ENCODE measurements around the gene ZNF469.
"Not testable (repeated sequence)": the region's sequence is repeated elsewhere in the genome, so short reads cannot be mapped to it uniquely, and the experiment has no call there.

Gene ZNF469

DNA sequence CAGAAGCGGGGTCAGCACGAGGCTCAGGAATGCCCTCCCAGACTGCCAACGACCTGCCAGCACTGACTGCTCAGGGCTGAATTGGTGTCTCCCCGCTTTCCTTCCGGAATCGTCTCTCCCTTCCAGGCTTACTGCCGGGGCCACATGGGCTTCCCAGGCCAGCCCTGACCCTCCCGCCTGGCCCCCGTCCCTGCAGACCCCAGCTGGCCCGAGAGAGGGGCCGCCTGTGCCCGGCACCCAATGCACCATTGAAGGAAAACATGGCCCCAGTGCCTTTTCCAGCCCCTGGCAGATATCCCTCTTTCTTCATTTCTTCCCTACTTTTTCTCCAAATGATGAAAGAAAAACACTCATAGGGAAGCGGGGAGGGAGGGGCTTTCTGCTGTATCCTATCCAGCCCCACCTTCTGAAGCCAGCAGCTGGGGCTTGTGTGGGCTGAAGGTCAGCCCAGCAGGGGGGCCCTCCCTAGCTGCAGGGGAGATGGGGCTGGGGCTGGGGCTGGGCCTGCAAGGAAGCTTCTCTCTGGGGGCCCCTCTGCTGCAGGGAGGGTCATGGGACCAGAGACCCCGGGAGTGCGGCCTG is 25.9 kb downstream of the ZNF469 start:
- DNase-seq (ENCODE audit: low read depth in 2 of 2), result no peak

DNA sequence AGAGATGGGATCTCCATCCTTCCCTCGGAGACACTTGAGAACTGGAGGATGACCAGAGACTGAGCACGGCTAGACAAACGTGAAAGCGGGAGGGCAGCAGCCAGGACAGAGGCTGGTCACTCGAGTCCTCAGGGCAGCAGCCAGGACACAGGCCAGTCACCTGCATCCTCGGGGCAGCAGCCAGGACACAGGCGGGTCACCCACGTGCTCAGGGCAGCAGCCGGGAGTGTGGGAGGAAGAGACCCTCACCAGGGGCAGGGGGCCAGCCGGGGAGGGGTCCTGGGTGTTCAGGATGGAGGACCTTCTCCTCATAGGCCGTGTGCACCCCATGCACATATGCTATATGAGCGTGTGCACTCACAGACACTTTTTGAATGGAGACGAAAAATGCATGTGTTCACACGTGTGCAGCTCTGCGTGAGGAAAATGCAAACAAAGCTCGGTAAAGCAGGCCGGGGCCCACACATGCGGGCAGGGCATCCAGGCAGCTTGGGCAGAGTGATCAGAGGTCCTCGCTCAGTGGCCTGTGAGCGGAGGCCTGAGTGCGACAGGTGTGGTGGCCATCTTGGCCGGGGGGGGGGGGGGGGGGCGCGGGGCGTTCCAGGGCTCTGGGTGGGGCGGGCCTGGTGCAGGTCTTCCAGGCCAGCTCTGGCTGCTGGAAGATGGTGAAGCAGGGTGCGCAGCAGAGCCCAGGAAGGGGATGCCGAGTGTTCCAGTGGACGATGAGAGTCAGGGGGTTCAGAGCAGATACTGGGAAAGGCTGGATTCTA is 26.7 kb downstream of the ZNF469 start:
- no peak for DNase-seq (ENCODE audit: low read depth in 2 of 2)

DNA sequence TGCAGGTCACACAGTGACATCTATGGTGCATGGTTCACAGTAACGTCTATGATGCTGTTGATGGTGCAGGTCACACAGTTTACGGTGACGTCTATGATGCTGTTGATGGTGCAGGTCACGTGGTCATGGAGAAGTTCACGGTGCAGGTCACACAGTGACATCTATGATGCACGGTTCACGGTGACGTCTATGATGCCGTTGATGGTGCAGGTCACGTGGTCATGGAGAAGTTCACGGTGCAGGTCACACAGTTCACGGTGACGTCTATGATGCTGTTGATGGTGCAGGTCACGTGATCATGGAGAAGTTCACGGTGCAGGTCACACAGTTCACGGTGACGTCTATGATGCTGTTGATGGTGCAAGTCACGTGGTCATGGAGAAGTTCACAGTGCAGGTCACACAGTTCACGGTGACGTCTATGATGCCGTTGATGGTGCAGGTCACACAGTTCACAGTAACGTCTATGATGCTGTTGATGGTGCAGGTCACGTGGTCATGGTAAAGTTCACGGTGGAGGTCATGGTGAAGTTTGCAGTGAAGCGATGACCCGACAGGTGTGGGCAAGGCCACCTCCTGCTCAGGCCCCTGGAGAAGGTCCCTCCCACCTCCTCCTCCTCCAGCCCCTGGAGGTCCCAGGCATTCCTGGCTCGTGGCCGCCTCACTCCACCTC is 27.7 kb downstream of the ZNF469 start:
- DNase-seq (ENCODE audit: low read depth in 2 of 2), result not testable (repeated sequence)

DNA sequence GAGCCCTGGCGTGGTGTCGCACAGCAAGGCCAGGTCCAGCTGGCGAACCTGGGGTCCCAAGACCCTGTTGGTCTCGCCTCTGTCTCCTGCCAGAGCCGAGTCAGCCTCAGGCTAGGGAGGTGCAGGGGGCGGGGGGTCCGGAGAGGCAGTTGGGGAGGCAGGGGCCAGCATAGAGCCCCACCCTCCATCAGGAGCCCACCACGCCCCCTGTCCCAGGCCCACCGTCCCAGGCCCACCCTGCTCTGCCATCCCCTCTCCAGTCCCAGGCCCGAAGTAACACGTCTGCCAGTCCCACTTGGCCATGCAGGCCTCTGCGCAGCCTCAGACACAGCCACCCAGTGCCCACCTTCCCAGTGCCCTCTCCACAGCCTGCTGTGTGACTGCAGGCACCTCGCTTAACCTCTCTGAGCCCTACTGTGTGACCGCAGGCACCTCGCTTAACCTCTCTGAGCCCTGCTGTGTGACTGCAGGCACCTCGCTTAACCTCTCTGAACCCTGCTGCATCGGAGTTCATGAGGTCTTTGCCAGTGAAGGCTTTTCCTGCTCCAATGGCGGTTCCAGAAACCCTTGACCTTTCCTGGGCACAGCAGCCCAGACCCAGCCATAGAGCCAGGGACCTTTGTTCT is 29.3 kb downstream of the ZNF469 start:
- DNase-seq (ENCODE audit: low read depth in 2 of 2), result no peak

DNA sequence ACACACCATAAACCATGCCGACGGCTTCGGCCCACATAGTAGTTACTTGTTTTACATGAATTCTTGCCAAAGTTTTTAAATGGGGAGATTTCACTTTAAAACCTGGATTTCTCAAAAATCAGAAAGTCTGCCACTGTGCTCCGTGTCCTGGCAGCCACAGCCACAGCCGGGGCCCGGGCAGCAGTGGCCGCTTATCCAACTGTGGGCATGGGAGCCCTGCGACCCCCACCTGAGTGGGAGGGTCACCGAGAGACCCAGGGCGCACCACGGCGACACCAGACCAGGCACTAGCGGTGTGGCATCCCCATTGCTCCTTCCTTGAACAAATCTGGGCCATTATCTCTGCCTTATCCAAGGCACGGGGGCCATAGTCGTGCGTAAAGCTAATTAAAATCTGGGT is 30.0 kb downstream of the ZNF469 start:
- DNase-seq (ENCODE audit: low read depth in 2 of 2), result no peak

DNA sequence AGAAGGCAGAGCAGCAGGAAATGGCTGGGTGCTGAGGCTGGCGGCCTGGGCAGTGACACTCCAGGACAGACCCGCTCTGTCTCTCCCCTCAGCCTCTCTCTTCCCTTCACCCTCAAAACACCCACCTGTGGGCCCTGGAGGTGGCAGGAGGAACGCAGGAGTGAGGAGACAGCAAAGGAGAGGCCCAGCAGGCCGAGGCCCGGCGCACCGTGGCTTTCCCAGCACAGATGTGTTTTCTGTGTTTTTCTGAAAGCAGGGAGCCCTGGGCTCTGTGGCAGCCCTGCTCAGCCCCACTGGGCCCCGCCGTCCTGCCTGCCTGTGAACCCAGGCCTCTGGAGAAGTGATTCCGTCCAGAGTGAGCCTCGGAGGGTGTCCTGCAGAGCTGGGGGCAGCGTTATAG is 30.5 kb downstream of the ZNF469 start:
- no peak for DNase-seq (ENCODE audit: low read depth in 2 of 2)

DNA sequence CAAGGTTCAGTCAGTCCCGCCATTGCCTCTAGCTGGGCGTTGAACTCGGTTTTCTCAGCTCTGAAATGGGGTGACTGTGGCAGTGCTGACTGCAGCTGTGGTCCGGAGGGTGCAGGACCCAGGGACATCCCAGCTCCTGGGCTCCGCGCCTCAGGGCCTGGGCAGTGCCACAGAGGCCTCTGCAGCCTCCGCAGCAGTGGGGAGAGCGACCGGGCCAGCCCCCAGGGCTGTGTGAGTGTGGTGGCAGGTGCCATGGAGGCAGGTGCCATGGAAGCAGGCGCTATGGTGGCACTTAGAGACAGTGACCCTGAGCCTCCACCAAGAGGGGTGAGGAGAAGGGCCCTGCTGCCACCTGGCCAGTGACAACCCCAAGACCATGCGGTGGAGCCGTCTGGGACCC is 30.9 kb downstream of the ZNF469 start:
- DNase-seq (ENCODE audit: low read depth in 2 of 2), result no peak

DNA sequence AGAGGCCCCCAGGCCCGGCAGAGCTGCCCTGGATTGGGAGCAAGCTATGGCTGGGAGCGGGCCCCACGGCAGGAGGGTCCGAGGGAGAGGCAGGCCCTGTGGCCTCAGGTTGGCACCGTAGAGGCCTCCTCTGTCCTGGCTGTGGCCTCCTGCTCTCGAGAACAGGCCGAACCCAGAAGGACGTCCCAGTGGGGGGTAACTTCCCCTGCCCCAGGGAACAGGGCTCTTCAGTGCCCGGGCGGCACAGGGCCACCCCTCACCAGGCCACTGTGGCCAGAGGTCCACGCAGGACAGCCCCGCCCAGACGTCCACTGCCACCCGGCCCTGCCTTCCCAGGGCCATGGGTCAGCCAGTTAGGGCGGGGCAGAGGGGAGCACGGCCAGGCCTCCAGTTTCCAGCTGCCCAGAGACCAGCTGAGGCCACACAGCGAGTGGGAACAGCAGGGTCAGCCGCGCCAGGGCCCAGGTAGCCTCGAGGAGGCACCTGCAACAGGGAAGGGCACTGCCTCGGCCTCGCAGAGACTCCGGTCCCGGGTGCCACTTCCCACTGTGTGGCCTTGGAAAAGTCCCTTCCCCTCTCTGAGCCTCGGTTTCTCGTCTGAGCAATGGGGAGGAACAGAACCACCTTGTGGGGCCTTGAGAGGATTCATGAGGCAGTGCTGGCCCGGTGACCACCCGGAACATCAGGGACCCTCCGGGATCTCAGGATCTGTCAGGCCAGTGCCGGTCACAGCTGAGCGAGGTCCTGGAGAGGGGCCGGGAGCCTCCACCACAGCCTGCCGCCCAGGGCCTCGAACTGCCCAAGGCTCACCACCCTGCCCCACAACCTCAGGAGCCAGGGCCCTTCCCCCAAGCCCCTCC is 32.0 kb downstream of the ZNF469 start:
- DNase-seq (ENCODE audit: low read depth in 2 of 2), result no peak

DNA sequence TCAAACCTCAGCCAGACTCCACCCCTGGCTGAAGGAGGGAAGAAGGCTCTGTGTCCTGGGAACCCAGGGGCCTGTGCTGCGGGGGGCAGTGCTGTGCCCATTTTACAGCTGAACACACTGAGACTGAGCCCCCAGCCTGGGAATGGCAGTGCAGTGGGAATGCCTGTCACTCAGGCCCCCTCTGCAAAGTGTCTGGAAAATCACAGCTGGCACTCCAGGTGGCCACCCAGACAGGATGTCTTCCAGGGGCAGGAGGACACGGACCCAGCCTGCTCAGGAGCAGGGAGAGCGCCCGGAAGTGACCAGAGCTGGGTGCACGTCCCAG is 32.6 kb downstream of the ZNF469 start:
- DNase-seq (ENCODE audit: low read depth in 2 of 2), result no peak

DNA sequence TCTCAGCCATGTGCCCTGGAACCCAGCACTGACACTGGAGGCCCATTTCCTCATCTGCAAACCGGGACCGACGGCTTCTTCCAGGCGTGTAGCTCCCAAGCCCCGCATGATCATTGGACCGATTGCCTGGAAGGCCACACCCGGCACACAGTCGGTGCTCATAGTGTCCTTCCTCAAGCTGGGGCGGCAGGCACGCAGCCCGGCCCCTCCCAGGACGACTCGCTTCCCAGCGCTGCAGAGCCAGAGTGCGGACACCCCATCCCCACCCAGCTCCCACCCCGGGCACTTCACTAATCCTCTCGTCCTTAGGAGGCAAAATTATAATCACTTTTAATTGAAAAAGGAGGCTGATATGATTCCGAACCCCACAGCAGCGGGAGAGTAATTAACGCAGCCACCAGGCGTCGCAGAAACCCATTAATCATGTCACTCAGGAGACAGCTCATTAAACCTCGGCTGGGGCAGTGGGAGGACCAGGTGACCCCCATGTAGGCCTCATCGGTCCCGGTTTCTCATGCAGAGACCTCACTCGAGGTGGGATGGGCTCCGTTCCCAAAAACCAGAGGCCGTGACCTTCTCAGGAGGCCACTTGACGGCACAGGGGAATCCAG is 33.1 kb downstream of the ZNF469 start:
- DNase-seq (ENCODE audit: low read depth in 2 of 2), result no peak

DNA sequence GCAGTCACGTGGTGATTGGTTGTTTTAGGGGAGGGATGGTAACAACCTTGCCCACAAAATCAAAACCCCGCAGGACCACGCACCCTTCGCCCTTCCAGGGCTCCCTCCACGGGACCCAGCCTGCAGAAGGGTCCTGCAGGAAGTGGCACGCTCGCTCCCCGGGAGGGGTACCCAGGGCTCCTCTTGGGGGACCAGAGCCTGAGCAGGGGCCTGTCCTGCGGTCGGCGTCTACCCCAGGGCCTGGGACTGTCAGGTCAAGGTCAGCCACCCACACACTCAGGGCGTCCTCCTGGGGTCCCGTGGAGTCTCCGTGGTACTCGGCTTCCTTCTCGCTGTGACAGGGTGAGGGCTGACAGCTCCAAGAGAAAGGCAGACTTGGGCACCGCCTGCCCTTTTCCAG is 33.9 kb downstream of the ZNF469 start:
- no peak for DNase-seq (ENCODE audit: low read depth in 2 of 2)

DNA sequence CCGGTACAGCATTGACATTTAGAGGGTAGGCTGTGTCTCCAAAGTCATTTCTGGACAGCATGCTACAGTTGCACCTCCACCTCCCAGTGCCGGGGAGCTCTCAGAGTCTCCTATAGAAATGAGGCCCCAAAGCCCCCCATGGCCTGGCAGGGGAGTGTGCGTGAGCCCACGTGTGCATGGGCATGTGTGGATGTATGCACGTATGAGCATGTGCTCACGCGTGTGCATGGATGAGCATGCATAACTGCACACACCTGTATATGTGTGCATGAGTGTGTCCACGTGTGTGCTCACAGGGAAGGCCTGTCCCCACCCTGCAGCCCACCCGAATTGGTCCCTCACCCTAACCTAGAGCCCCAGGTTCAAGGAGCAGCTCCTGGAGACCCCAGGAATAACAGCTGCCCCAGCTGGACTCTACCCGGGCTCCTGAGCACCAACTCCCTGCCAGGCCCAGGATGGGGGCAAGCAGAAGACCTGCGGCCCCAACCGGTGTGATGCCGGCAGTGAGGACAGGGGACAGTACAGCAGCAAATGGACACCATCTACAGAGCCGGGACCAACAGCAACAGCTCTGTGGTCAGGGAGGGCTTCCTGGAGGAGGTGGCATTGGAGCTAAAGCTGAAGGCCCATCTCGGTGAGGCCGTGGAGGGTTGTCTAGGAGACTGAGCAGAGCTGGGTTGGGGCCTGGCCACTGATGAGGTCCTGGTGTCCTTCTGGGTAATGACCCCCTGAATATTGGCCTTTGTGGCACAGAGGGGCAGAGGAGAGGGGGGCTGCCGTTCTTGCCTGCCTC is 35.1 kb downstream of the ZNF469 start:
- no peak for DNase-seq (ENCODE audit: low read depth in 2 of 2)

DNA sequence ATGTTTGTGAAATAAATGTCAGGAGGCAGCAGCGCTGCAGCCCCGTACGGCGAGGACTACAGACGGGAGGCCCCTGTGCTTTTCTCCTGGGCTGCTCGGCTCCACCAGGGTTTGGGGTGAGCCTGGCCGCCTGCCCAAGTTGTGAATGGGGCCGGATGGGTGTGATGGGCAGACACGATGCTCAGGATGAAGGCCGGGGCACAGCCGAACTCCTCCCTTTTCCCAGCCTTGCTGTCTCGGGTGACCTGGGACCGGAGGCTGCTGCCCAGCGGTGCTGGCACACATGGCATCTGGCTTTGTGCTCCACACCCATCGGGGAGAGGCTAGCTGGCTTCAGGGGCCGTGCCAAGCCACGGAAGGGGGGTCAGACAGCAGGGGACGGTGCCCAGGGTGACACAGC is 36.1 kb downstream of the ZNF469 start:
- no peak for DNase-seq (ENCODE audit: low read depth in 2 of 2)

DNA sequence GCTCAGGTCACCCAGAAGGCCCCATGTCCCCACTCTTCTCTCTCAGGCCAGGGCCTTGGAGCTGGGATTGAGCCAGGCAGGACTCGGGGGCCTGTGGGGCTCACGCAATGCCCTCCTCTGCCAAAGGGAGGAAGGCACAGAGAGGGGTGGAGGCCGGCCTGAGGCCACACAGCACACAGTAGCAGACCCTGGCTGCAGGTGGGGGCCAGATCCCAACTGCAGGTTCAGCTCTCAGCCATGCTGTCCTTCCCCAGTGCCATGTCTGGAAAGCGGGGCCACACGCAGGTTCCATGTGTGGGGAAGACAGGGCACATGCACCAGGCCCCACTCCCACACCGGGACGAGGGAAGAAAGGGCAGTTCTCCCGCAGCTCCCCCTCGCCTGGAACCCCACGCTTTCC is 37.0 kb downstream of the ZNF469 start:
- DNase-seq (ENCODE audit: low read depth in 2 of 2), result no peak

DNA sequence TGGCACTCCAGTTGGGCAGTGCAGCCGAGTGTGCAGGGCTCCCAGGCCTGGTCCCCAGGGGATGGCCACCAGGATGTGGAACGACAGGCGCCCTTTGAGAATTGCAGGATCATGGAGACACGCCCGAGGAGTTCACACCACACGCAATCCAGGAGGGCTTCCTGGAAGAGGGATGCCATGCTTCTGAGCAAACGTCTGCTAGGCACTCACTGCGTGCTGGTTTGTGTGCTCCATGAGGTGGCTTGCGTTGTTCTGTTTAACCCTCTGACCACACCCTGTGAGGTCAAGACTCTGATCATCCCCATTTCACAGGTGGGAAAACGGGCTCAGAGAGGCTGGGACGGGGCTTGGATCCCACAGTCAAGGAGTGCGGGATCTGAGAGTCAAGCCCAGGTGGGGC is 37.7 kb downstream of the ZNF469 start:
- DNase-seq (ENCODE audit: low read depth in 2 of 2), result no peak

DNA sequence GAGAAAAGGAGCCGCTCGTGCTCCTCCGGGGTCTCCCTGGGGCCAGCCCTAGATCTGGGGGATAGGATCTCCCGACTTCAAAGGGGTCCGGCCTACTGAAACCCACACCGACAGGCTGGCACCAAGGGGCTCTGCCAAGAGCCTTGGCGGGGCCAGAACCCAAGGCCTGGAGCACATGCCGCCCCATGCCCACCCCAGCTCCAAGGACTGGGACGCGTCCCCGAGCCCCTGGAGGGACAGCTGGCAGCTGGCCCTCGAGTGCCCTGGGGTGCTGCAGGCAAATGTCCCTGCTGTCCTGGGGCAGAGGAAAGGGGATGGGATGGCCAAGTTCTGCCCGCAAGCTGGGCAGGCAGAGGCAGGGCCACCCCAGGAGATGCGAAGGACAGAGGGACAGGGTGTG is 38.5 kb downstream of the ZNF469 start:
- no peak for DNase-seq (ENCODE audit: low read depth in 2 of 2)

DNA sequence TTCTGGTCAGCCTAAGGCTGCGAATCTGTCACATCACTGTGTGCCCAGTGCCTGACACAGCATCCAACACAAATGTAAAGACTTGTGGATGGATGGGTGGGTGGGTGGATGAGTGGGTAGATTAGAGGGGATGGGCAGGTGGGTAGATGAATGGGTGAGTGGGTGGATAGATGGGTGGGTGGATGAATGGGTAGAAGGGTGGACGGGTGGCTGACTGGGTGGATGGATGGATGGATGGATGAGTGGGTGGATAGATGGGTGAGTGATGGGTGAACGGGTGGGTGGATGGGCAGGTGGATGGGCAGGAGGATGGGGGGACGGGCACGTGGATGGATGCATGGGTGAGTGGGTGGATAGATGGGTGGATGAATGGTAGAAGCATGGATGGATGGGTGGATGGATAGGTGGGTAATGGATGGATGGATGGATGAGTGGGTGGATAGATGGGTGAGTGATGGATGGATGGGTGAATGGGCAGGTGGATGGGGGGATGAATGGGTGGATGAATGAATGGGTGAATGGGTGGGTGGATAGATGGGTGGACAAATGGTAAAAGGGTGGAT is 39.2 kb downstream of the ZNF469 start:
- no peak for DNase-seq (ENCODE audit: low read depth in 2 of 2)

DNA sequence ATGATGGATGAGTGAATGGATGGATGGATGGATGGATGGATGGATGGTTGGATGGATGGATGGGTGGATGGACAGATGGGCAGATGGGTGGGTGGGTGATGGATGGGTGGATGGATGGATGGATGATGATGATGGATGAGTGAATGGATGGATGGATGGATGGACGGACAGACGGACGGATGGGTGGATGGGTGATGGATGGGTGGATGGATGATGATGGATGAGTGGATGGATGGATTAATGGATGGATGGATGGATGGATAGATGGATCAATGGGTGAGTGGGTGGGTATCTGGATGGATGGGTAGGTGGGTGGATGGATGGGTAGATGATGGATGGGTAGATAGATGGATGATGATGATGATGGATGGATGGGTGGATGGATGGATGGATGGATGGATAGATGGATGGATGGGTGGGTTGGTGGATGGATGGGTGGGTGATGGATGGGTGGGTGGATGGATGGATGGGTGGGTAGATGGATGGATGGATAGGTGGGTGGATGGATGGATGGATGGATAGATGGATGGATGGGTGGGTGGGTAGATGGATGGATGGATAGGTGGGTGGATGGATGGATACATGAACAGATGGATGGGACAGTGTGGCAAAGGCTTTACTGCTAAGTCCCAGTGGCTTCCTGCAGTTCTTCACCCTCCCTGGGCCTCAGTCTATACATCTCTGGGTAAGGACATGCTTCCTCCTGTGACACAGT is 40.1 kb downstream of the ZNF469 start:
- no peak for DNase-seq (ENCODE audit: low read depth in 2 of 2)

DNA sequence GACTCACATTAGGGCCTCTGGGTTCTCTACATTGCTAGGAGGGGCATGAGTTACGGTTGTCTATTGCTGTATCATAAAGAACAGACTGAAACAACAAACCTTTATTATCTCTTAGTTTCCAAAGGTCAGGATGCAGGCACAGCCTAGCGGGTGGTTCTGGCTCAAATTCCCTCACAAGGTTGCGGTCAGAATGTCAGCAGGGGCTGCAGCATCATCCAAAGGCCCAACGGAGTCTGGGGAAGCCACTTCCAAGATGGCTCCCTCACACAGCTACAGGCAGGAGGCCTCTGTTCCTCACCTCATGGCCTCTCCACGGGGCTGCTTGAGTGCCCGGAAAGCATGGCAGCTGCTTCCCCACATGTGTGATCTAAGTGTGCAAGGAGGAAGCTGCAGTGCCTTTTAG is 40.7 kb downstream of the ZNF469 start:
- no peak for DNase-seq (ENCODE audit: low read depth in 2 of 2)

Measured in stimulated activated CD4-positive, alpha-beta T cell treated with anti-CD3 and anti-CD28 coated beads, Interleukin-1b, Interleukin-23, amount 100 ng/mL, for 4 hours (primary cell).